NCI-H446 treated with DMSO at 0.1 percent for 48 hours (cell line): ENCODE data around the gene RAB3D.
"Not testable (repeated sequence)": the region's sequence is repeated elsewhere in the genome, so short reads cannot be mapped to it uniquely, and the experiment has no call there.

ENCODE experiments used
- DNase-seq: peaks from one replicate; lab custom pipeline; 2025; lab: John Stamatoyannopoulos, UW

The RAB3D gene

GRCh38 chr19:11338121-11338520 is 1.3 kb downstream of the RAB3D start:
- no peak for DNase-seq

GRCh38 chr19:11337080-11337479 is 2.4 kb downstream of the RAB3D start:
- DNase-seq: no peak

- no peak for DNase-seq
These were observed 3.9 kb downstream of the RAB3D start for GRCh38 chr19:11335449-11336146.

- DNase-seq: not testable (repeated sequence)
These were observed 5.6 kb downstream of the RAB3D start for GRCh38 chr19:11333838-11334237.

GRCh38 chr19:11332822-11333221 is 6.6 kb downstream of the RAB3D start:
- no peak for DNase-seq

- DNase-seq: no peak
These were observed 8.0 kb downstream of the RAB3D start for GRCh38 chr19:11331502-11331901.

GRCh38 chr19:11330127-11330526 is 9.3 kb downstream of the RAB3D start:
- no peak for DNase-seq

- DNase-seq: no peak
These were observed 13.9 kb downstream of the RAB3D start for GRCh38 chr19:11325544-11325943.

GRCh38 chr19:11324748-11325389 is 14.6 kb downstream of the RAB3D start:
- DNase-seq: no peak

- peak; percentile 68 for DNase-seq
These were observed 15.3 kb downstream of the RAB3D start for GRCh38 chr19:11324079-11324661.

- DNase-seq: no peak
These were observed 15.8 kb downstream of the RAB3D start for GRCh38 chr19:11323601-11324078.

GRCh38 chr19:11322269-11323024 is 17.0 kb downstream of the RAB3D start:
- DNase-seq: no peak

- DNase-seq: no peak
These were observed 18.0 kb downstream of the RAB3D start for GRCh38 chr19:11321191-11322126.

- not testable (repeated sequence) for DNase-seq
These were observed 19.0 kb downstream of the RAB3D start for GRCh38 chr19:11320278-11320995.

GRCh38 chr19:11306337-11306736 is 33.1 kb downstream of the RAB3D start:
- DNase-seq: no peak

GRCh38 chr19:11304936-11305335 is 34.5 kb downstream of the RAB3D start:
- no peak for DNase-seq

- DNase-seq: no peak
These were observed 38.7 kb downstream of the RAB3D start for GRCh38 chr19:11300811-11301120.

GRCh38 chr19:11299946-11300810 is 39.3 kb downstream of the RAB3D start:
- no peak for DNase-seq

GRCh38 chr19:11296264-11296663 is 43.2 kb downstream of the RAB3D start:
- DNase-seq: no peak

- no peak for DNase-seq
These were observed 43.7 kb downstream of the RAB3D start, which contains the start of gene TSPAN16 for GRCh38 chr19:11295665-11296245. Gene TSPAN16, plus strand, starts transcription at chr19:11296160. Its CDS starts 138 bp downstream, at chr19:11296298.
